HG02973 (cell line): ENCODE results near the gene OR5P2.
"Not testable (repeated sequence)": the region's sequence is repeated elsewhere in the genome, so short reads cannot be mapped to it uniquely, and the experiment has no call there.

ENCODE experiments used
- ATAC-seq: cut with Tn5 transposase; IDR thresholded peaks from one replicate; pipeline ENCODE4 v1.9.1; 2021; ENCODE audit warnings: moderate library complexity; ENCODE audit not compliant: unreplicated experiment

Gene OR5P2, protein sequence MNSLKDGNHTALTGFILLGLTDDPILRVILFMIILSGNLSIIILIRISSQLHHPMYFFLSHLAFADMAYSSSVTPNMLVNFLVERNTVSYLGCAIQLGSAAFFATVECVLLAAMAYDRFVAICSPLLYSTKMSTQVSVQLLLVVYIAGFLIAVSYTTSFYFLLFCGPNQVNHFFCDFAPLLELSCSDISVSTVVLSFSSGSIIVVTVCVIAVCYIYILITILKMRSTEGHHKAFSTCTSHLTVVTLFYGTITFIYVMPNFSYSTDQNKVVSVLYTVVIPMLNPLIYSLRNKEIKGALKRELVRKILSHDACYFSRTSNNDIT

DNA sequence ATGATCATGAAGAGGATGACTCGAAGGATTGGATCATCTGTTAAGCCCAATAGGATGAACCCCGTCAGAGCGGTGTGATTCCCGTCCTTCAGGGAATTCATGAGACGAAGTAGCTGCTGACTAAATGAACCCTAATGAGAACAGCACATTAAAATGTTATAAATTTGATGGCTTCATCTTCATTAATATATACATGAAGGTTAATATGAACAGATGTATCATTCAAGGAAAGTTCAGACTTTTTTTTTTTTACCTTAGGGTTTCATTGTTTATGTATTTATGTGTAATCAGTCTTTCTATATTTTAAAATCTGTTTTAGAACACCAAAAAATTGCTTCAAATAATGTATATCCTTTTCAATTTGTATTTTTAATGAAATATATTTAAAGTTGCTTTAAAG, at the start of gene OR5P2:
Gene OR5P2 (minus strand): TSS at position 101 of the 400 bp plus-strand sequence. CDS start 0 bp downstream, at position 101.
- no peak for ATAC-seq

DNA sequence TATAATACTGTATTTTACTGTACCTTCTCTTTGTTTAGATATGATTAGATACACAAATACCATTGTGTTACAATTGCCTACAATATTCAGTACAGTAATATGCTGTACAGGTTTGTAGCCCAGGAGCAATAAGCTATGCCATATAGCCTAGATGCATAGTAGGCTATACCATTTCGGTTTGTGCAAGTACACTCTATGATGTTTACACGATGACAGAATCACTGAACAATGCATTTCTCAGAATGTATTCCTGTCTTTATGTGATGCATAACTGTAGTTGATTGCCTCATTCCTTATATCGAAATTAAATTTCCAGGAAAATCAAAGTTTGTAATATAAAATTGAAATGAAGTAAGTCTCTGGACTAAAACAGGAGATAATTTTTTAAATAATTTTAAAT, 49.3 kb upstream of the OR5P2 start:
- ATAC-seq, result no peak

DNA sequence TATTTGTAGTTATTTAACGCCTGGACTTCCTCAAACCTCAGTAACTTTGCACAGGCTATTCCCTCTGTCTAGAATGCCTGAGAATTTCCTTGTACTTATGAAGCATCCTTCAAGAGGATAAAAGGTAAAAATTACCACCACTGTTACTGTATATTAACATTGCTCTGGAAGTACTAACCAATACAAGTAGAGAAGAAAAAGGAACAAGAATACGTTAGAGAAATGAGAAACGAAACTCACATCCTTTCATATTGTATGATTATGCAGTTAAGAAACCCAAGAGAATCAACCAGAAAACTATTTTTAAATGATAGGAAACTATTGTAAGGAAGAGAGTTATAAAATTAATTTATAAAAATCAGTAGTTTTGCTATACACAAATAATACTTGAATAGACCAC, 48.2 kb upstream of the OR5P2 start:
- no peak for ATAC-seq

DNA sequence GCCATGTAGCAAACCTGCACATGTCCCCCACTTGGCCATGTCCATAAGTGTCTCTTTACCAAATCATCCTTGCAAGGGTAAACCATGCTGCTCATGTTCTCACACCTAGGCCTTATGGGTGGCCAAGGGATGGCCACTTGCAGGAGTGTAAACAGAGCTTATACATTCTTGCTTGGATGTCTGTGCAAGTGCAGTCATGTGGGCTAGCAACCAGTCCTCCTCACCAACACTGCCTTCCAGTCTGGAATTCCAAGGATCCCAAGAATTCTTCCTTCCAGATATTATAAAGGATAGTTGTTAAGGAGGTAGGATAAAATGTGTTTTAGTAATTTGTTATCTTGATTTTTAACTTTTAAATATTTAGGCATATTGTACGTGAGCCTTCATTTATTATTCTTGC, 47.8 kb upstream of the OR5P2 start:
- ATAC-seq, result no peak

DNA sequence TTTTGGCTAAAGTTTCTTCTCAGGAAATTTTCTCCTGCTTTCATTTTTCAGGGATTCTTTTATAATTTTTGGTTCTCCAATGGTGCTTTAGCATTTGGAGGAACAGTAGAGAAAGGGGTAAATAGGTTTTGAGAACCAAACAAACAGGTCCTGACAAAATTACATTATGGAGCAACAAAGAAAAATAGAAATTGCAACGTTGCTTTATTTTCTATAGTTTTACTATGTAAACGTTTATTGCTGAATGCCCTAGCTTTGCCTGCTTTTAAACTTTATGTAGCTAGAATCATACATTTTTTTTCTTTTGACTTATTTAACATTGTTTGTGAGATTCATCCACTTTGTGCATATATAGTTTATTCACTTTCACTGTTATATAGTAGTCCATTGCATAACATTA, 43.8 kb upstream of the OR5P2 start:
- ATAC-seq, result no peak

DNA sequence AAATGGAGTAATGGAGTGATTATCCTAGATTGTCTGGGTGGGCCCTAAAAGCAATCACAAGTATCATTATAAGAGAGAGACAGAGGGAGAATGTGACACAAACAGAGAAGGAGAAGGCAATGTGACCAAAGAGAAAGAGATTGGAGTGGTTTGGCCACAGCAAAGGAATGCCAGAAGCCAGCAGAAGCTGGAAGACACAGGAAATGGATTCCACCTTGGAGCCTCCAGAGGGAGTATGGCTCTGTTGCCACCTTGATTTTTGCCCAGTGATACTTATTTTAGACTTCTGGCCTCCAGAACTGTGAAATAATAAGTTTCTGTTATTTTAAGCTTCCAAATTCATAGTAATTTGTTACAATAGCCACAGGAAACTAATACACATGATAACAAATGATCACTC, 36.8 kb upstream of the OR5P2 start:
- no peak for ATAC-seq

DNA sequence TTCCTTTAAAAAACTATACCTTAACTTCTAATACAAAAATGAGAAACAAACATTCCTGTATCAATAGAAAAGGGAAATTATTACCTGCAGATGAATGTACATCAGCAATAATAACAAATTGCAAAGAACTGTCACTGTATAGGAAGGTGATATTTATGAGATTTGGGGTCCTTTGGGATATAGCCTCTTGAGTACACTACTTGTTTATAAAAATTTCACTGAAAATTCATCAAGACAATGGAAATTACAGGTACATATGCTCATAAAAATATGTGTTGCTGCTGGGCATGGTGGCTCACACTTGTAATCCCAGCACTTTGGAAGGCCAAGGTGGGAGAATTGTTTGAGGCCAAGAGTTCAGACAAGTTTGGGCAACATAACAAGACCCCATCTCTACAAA, 34.0 kb upstream of the OR5P2 start, which contains the start of gene OR5P3:
Gene OR5P3 (minus strand): TSS at position 101 of the 400 bp plus-strand sequence.
- ATAC-seq, result no peak

DNA sequence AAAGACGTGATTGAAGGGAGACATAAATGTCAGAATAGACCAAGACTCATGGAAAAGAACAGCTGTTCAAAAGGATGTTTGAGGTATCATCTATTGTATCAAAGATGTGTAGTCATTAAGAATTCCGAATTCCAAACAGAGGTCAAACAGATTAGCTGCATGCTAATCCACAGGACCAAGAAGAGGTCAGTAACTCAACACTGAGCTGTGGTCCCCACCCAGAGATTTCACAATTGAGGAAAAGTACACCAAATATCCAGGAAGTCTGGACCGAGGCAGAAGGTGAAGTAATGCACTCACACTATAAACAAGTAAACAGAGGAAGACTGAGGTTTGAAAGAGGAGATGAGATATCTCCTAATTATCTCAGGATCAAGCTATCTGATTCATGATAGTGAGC, 29.6 kb upstream of the OR5P2 start:
- ATAC-seq, result no peak

DNA sequence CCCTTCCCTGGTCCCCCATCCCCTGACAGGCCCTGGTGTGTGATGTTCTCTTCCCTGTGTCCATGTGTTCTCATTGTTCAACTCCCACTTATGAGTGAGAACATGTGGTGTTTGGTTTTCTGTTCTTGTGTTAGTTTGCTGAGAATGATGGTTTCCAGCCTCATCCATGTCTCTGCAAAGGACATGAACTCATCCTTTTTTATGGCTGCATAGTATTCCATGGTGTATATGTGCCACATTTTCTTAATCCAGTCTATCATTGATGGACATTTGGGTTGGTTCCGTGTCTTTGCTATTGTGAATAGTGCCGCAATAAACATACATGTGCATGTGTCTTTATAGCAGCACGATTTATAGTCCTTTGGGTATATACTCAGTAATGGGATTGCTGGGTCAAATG, 23.7 kb upstream of the OR5P2 start:
- ATAC-seq, result not testable (repeated sequence)

DNA sequence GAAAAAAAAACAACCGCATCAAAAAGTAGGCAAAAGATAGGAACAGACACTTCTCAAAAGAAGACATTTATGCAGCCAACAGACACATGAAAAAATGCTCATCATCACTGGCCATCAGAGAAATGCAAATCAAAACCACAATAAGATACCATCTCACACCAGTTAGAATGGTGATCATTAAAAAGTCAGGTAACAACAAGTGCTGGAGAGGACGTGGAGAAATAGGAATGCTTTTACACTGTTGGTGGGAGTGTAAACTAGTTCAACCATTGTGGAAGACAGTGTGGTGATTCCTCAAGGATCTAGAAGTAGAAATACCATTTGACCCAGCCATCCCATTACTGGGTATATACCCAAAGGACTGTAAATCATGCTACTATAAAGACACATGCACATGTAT, 18.2 kb upstream of the OR5P2 start:
- not testable (repeated sequence) for ATAC-seq

DNA sequence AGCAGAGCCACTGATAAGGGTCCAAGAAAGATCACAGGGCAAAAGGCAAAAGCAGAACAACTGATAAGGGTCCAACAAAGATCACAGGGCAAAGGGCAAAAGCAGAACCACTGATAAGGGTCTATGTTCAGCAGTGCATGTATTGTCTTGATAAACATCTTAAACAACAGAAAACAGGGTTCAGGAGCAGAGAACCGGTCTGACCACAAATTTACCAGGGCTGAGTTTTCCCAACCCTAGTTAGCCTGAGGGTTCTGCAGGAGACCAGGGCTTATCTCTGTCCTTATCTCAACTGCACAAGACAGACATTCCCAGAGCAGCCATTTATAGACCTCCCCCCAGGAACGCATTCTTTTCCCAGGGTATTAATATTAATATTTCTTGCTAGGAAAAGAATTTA, 13.6 kb upstream of the OR5P2 start:
- ATAC-seq, result not testable (repeated sequence)

DNA sequence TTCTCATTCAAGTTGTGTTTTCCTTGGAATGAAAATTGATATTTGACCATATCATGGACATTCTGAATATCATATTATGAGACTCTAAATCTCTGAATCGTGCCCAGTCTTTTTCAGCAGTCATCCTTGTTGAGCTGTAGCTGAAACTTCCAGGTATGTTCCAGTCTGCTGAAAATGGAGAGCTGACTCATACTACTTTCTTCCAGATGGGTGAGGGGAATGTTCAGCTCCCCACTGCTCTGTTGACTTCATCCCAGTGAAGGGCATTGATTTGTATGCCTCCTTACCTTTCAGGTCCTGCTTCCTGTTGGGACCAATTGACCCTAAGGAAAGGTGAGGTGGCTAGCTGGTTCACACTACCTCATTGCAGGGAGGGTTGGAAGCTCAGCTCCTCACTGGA, 3.5 kb downstream of the OR5P2 start:
- ATAC-seq, result no peak

DNA sequence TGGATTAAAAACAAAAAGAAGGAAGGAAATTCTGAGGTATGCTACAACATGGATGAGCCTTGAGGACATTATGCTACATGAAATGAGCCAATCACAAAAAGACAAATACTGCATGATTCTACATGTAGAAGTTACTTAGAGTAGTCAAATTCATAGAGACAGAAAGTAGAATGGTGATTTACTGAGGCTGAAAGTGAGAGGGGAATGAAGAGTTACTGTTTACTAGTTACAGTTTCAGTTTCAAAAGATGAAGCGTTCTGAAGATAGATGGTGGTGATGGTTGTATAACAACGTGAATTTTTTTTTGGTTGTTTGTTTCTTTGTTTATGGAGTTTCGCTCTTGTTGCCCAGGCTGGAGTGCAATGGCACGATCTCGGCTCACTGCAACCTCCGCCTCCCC, 9.5 kb downstream of the OR5P2 start:
- ATAC-seq, result peak; percentile 100

DNA sequence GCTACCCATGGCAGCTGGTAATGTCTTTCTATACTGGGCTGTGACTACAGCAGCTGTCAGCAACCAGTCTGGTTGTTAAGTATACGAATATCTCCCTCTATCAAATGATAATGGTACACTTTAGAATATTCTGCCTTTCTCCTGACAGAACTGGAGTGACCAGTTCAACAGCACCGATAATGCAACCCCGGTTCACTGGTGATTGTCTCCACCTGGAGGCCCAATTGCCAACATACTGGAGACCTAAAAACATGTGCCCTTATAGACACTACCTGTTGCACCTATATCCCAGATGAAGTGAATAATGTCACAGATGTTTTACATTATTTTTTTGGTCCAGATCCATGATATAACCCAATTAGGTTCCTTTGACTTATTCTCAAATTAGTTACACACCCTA, 21.1 kb downstream of the OR5P2 start:
- no peak for ATAC-seq

DNA sequence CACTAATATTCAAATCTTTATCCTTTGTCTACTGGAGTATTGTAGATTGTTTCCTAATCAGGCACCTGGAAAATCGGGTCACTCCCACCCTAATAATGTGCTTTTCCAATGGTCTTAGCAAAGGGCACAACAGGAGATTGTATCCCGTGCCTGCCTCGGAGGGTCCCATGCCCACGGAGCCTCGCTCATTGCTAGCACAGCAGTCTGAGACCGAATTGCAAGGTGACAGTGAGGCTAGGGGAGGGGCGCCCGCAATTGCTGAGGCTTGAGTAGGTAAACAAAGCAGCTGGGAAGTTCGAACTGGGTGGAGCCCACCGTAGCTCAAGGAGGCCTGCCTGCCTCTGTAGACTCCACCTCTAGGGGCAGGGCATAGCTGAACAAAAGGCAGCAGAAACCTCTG, 32.4 kb downstream of the OR5P2 start:
- ATAC-seq, result not testable (repeated sequence)

DNA sequence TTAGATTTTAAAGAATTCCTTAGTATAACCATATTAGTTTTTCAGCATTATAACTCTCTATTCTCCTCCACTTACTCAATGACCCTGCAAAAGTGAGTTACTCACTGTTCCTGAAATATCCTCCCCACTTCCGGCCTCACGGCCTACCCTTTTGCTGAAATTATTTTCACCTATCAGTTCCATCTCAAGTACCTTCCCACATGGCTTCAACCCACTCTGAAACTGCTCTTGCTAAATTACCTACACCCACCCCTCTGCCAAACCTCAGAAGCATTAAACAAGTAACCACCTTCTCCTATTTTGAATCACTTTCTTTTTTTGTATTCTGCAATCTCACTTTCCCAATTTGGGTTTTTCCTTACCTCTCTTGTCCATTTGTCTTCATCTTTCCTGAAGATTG, 37.7 kb downstream of the OR5P2 start:
- peak; percentile 88 for ATAC-seq

DNA sequence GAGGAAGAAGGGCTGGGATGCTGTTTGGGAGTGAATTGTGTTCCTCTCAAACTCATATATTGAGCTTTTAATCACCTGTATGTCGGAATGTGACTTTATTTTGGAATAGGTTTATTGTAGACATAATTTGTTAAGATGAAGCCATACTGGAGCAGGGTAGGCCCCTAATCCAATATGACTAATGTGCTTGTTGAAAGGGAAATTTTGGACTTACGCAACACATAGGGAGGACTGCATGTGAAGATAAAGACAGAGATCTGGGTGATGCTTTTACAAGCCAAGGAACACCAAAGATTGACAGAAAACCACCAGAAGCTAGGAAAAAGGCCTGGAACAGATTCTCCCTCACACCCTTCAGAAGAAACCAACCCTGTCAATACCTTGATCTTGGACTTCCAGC, 47.3 kb downstream of the OR5P2 start:
- no peak for ATAC-seq
